ENCODE data around the gene ZP1. TPM values are rescaled to one million over a fixed set of nuclear protein-coding genes. Genes with fewer than 3 reads are reported as not detected.

ZP1 gene
- total RNA-seq, 2 experiments from 2014 or later = 0.20 TPM; not detected in 1

- Mint-ChIP-seq H3K4me3 (no peak overlapping the region), H3K36me3 (ENCODE audit: low read depth) (no peaks in the 10 kb centered on the region), H3K4me1 (ENCODE audit: low read depth) (no peaks in the 10 kb centered on the region), H3K9me3 (no peaks in the 10 kb centered on the region), H3K27me3 (peaks cover 17% of the 10 kb centered on the region), H3K27ac (no peak overlapping the region)
- CTCF ChIA-PET = interaction anchor here (0.6 to 2.3 kb wide), 25 partner anchors 10 to 686 kb away, joined by 3 to 25 read pairs (median 4); no protein-coding TSS in a partner anchor
- no peak overlapping the region for H3K27ac ChIP-seq (ENCODE audit: low read depth in 1 of 2, low read length in 2 of 2)
- no peak for DNase-seq
- peaks cover 0 to 3% of the 10 kb centered on the region in 2 experiments for H3K27me3 ChIP-seq (ENCODE audit: control insufficient read depth in 1 of 2, insufficient read depth in 2 of 2, low read length in 2 of 2)
- ATAC-seq (ENCODE audit: poor library complexity) = no peak
- H3K9me3 ChIP-seq (ENCODE audit: control insufficient read depth in 1 of 2, insufficient read depth in 1 of 2, low read length in 2 of 2) = no peaks in the 10 kb centered on the region
- POLR2A ChIA-PET = interaction anchor here (0.7 to 1.3 kb wide), 4 partner anchors 57 to 298 kb away, joined by 3 to 5 read pairs (median 4); no protein-coding TSS in a partner anchor
- H3K4me3 ChIP-seq (ENCODE audit: low read length) = peak overlapping the region; percentile 19
- intact Hi-C loops (cut with DNase I, micrococcal nuclease) = loop anchor here (1.0 to 2.0 kb wide), 6 partner anchors 57 to 558 kb away; no protein-coding TSS in a partner anchor
- TF ChIP-seq CTCF (IDR thresholded peaks at IDR 0.05) = no peak
- no peaks in the 10 kb centered on the region for H3K36me3 ChIP-seq (ENCODE audit: insufficient read depth, low read length)
- H3K4me1 ChIP-seq (ENCODE audit: insufficient read depth, low read length) = peaks cover 5% of the 10 kb centered on the region
Observed at GRCh38 chr11:60830478-60831142, 36.7 kb upstream of the ZP1 start.

GRCh38 chr11:60831143-60831500 lies 36.2 kb upstream of the ZP1 start:
- no peaks in the 10 kb centered on the region for H3K9me3 ChIP-seq (ENCODE audit: control insufficient read depth in 1 of 2, insufficient read depth in 1 of 2, low read length in 2 of 2)
- ChIA-PET POLR2A (interaction anchor here (0.9 to 1.3 kb wide), 3 partner anchors 56 to 253 kb away, joined by 3 to 5 read pairs (median 4); no protein-coding TSS in a partner anchor), CTCF (interaction anchor here (0.6 to 2.3 kb wide), 26 partner anchors 10 to 686 kb away, joined by 3 to 25 read pairs (median 4); no protein-coding TSS in a partner anchor)
- H3K36me3 ChIP-seq (ENCODE audit: insufficient read depth, low read length) = no peaks in the 10 kb centered on the region
- H3K27ac ChIP-seq (ENCODE audit: low read depth in 1 of 2, low read length in 2 of 2) = no peak overlapping the region
- intact Hi-C loops (cut with DNase I, micrococcal nuclease) = loop anchor here (1.0 to 2.0 kb wide), 6 partner anchors 56 to 558 kb away; no protein-coding TSS in a partner anchor
- H3K27me3 ChIP-seq (ENCODE audit: control insufficient read depth in 1 of 2, insufficient read depth in 2 of 2, low read length in 2 of 2) = peaks cover 0 to 3% of the 10 kb centered on the region in 2 experiments
- H3K4me1 ChIP-seq (ENCODE audit: insufficient read depth, low read length) = peaks cover 5% of the 10 kb centered on the region
- H3K9me3 Mint-ChIP-seq = no peaks in the 10 kb centered on the region
- no peak overlapping the region for H3K27ac Mint-ChIP-seq
- peaks cover 17% of the 10 kb centered on the region for H3K27me3 Mint-ChIP-seq
- H3K4me1 Mint-ChIP-seq (ENCODE audit: low read depth) = no peaks in the 10 kb centered on the region
- peak; percentile 90 for TF ChIP-seq CTCF (IDR thresholded peaks at IDR 0.05)
- H3K36me3 Mint-ChIP-seq (ENCODE audit: low read depth) = no peaks in the 10 kb centered on the region
- H3K4me3 ChIP-seq (ENCODE audit: low read length) = peak overlapping the region; percentile 19
- ATAC-seq (ENCODE audit: poor library complexity) (peak; percentile 94), DNase-seq (peak; percentile 68 to 89 (median 76))
- H3K4me3 Mint-ChIP-seq = no peak overlapping the region

GRCh38 chr11:60831501-60832079 lies 35.8 kb upstream of the ZP1 start:
- Mint-ChIP-seq H3K27me3 (peaks cover 17% of the 10 kb centered on the region), H3K9me3 (no peaks in the 10 kb centered on the region), H3K36me3 (ENCODE audit: low read depth) (no peaks in the 10 kb centered on the region), H3K4me3 (no peak overlapping the region), H3K27ac (no peak overlapping the region), H3K4me1 (ENCODE audit: low read depth) (no peaks in the 10 kb centered on the region)
- ChIA-PET CTCF (interaction anchor here (0.7 to 2.3 kb wide), 18 partner anchors 11 to 562 kb away, joined by 3 to 25 read pairs (median 5); no protein-coding TSS in a partner anchor), POLR2A (interaction anchor here (0.9 to 1.0 kb wide), 2 partner anchors 56 to 80 kb away, joined by 4 to 5 read pairs; no protein-coding TSS in a partner anchor)
- no peaks in the 10 kb centered on the region for H3K36me3 ChIP-seq (ENCODE audit: insufficient read depth, low read length)
- intact Hi-C loops (cut with DNase I, micrococcal nuclease) = loop anchor here (1.0 to 2.0 kb wide), 6 partner anchors 56 to 557 kb away; no protein-coding TSS in a partner anchor
- H3K27me3 ChIP-seq (ENCODE audit: control insufficient read depth in 1 of 2, insufficient read depth in 2 of 2, low read length in 2 of 2) = peaks cover 0 to 3% of the 10 kb centered on the region in 2 experiments
- no peak for TF ChIP-seq CTCF (IDR thresholded peaks at IDR 0.05)
- no peak for DNase-seq
- no peak overlapping the region for H3K27ac ChIP-seq (ENCODE audit: low read depth in 1 of 2, low read length in 2 of 2)
- peaks cover 5% of the 10 kb centered on the region for H3K4me1 ChIP-seq (ENCODE audit: insufficient read depth, low read length)
- no peak for ATAC-seq (ENCODE audit: poor library complexity)
- H3K4me3 ChIP-seq (ENCODE audit: low read length) = no peak overlapping the region
- H3K9me3 ChIP-seq (ENCODE audit: control insufficient read depth in 1 of 2, insufficient read depth in 1 of 2, low read length in 2 of 2) = no peaks in the 10 kb centered on the region

All from CD4-positive, alpha-beta T cell (primary cell).